BLaER1 (cell line): Measurements from ENCODE around the gene NSDHL.

Source experiments
- H3K27ac ChIP-seq: shearing (Covaris generic); formaldehyde crosslinking; 2 replicates; pipeline ENCODE4 v1.8.1; 2022
- H3K27me3 ChIP-seq: shearing (Covaris generic); formaldehyde crosslinking; 2 replicates; pipeline ENCODE4 v1.8.1; 2022
- H3K36me3 ChIP-seq: shearing (Covaris generic); formaldehyde crosslinking; 2 replicates; pipeline ENCODE4 v1.8.1; 2022
- H3K4me1 ChIP-seq: shearing (Covaris generic); formaldehyde crosslinking; 2 replicates; pipeline ENCODE4 v1.8.1; 2022
- H3K4me2 ChIP-seq: shearing (Covaris generic); formaldehyde crosslinking; 2 replicates; pipeline ENCODE4 v1.8.1; 2022
- H3K4me3 ChIP-seq: shearing (Covaris generic); formaldehyde crosslinking; 2 replicates; pipeline ENCODE4 v1.8.1; 2022
- H3K9ac ChIP-seq: shearing (Covaris generic); formaldehyde crosslinking; 2 replicates; pipeline ENCODE4 v1.8.1; 2022
- H3K9me3 ChIP-seq: shearing (Covaris generic); formaldehyde crosslinking; 2 replicates; pipeline ENCODE4 v1.8.1; 2022
- H4K20me1 ChIP-seq: shearing (Covaris generic); formaldehyde crosslinking; 2 replicates; pipeline ENCODE4 v1.8.1; 2022
- Cebpa-rat ChIP-seq: shearing (Covaris generic); IDR thresholded peaks from 2 replicates; pipeline ENCODE4 v1.8.1; 2022

NSDHL gene

GRCh38 chrX:152917656-152918579, 87.1 kb downstream of the NSDHL start:
- Histone ChIP-seq H3K27me3 (peaks cover 92% of the 10 kb centered on the region), H3K4me1 (peaks cover 40% of the 10 kb centered on the region), H3K27ac (no peak overlapping the region), H4K20me1 (peaks cover 30% of the 10 kb centered on the region; the same call in 1 of the 2 replicates), H3K4me3 (no peak overlapping the region), H3K36me3 (no peaks in the 10 kb centered on the region), H3K9ac (no peak overlapping the region), H3K9me3 (no peaks in the 10 kb centered on the region), H3K4me2 (no peak overlapping the region)
- TF ChIP-seq Cebpa-rat, result no peak

GRCh38 chrX:152918707-152919106, 87.8 kb downstream of the NSDHL start:
- no peak overlapping the region for H3K27ac ChIP-seq
- H3K4me2 ChIP-seq, result no peak overlapping the region
- H3K36me3 ChIP-seq, result no peaks in the 10 kb centered on the region
- H4K20me1 ChIP-seq, result peaks cover 30% of the 10 kb centered on the region; the same call in 1 of the 2 replicates
- no peak overlapping the region for H3K9ac ChIP-seq
- no peak for TF ChIP-seq Cebpa-rat
- H3K4me1 ChIP-seq, result peaks cover 32% of the 10 kb centered on the region
- H3K27me3 ChIP-seq, result peaks cover 92% of the 10 kb centered on the region
- H3K4me3 ChIP-seq, result no peak overlapping the region
- no peaks in the 10 kb centered on the region for H3K9me3 ChIP-seq
